NCI-H1092 (cell line): ENCODE results near the gene HELZ2.
"Not testable (repeated sequence)": the region's sequence is repeated elsewhere in the genome, so short reads cannot be mapped to it uniquely, and the experiment has no call there.

Source experiments
- DNase-seq: peaks from one replicate; lab custom pipeline; 2025; lab: John Stamatoyannopoulos, UW

The HELZ2 gene, protein sequence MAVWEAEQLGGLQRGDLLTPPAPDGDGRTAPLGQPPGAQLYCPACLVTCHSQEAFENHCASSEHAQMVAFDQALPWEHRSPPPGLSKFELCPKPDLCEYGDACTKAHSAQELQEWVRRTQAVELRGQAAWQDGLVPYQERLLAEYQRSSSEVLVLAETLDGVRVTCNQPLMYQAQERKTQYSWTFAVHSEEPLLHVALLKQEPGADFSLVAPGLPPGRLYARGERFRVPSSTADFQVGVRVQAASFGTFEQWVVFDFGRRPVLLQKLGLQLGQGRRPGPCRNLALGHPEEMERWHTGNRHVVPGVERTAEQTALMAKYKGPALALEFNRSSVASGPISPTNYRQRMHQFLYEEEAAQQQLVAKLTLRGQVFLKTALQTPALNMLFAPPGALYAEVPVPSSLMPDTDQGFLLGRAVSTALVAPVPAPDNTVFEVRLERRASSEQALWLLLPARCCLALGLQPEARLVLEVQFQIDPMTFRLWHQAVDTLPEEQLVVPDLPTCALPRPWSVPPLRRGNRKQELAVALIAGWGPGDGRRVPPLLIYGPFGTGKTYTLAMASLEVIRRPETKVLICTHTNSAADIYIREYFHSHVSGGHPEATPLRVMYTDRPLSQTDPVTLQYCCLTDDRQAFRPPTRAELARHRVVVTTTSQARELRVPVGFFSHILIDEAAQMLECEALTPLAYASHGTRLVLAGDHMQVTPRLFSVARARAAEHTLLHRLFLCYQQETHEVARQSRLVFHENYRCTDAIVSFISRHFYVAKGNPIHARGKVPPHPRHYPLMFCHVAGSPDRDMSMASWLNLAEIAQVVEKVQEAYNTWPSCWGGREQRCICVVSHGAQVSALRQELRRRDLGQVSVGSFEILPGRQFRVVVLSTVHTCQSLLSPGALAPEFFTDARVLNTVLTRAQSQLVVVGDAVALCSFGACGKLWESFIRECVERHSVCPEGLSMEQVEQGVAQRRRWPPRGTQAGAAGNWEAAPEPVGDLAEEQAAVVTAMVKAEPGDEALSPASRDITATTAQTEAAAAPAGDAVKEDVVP (N-terminal part only)

GRCh38 chr20:63574156-63574828 lies at the start of gene HELZ2:
HELZ2 (minus strand) TSS chr20:63574239; CDS start chr20:63572385, 1,854 bp downstream.
- DNase-seq, result no peak

DNA sequence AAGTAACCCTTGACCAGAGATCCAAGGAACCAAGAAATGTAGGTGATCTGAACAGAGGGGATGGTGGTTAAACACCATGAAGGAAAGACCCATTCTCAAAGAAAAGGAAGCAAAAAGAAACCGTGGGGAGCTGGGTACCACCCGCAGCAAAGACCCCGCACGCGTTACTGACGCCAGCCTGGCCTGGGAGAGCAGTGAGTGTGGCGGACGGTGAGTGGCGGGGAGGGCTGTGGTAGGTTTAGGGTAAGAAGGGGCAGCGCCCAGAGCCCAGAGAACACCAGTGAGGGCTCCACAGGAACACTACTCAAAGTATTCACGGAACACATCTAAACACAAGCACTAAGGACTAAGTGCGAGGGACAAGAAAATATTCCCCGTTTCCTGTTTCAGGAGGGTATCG lies 48.7 kb upstream of the HELZ2 start:
- DNase-seq, result no peak

GRCh38 chr20:63622096-63622495 lies 48.1 kb upstream of the HELZ2 start:
- no peak for DNase-seq

DNA sequence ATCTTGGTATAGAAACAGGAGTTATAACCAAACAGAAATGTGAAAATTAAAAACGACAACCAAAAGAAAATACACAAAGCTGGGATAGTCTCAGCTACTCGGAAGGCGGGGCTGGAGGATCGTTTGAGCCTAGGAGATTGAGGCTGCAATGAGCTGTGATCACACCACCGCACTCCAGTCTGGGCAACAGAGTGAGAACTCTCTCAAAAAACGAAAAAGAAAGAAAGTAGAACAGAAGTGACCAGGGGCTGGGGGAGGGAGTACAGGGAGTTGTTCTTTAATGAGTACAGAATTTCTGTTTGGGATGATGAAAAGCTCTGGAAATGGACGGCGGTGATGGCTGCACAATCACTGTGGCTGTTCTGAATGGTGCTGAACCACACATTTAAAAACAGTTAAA lies 47.0 kb upstream of the HELZ2 start:
- DNase-seq, result no peak

- DNase-seq, result no peak
Measured at GRCh38 chr20:63619505-63619904, 45.5 kb upstream of the HELZ2 start.

GRCh38 chr20:63619086-63619485 lies 45.0 kb upstream of the HELZ2 start:
- no peak for DNase-seq

- DNase-seq, result no peak
Measured at GRCh38 chr20:63618291-63618980, 44.4 kb upstream of the HELZ2 start.

GRCh38 chr20:63617876-63618265 lies 43.8 kb upstream of the HELZ2 start:
- DNase-seq, result no peak

DNA sequence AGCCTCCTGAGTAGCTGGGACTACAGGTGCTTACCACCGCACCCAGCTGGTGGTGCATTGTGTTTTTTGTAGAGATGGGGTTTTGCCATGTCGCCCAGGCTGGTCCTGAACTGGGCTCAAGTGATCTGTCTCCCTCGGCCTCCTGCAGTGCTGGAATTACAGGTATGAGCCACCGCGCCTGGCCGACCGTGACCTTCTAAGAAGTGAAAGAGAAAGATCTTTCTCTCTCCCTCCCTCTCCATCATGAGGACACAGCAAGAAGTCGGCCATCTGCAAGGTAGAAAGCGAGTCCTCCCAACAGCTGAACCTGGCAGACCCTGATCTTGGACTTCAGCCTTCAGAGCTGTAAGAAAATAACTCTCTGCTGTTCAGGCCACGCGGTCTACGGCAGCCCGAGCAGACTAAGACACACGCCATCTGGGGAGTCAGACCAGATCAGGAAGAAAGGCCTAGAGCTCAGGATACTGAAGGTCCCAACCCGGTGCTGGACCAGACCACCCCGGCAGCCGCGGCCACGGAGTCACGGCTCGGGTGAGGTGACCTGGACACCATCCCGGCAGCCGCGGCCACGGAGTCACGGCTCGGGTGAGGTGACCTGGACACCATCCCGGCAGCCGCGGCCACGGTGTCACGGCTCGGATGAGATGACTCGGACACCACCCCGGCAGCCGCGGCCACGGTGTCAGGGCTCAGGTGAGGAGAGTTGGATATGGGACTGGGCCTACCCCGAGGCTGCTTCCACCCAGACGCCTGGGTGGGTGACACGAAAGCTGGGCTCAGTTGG lies 43.2 kb upstream of the HELZ2 start:
- no peak for DNase-seq

GRCh38 chr20:63613863-63614594 lies 40.0 kb upstream of the HELZ2 start:
- not testable (repeated sequence) for DNase-seq

DNA sequence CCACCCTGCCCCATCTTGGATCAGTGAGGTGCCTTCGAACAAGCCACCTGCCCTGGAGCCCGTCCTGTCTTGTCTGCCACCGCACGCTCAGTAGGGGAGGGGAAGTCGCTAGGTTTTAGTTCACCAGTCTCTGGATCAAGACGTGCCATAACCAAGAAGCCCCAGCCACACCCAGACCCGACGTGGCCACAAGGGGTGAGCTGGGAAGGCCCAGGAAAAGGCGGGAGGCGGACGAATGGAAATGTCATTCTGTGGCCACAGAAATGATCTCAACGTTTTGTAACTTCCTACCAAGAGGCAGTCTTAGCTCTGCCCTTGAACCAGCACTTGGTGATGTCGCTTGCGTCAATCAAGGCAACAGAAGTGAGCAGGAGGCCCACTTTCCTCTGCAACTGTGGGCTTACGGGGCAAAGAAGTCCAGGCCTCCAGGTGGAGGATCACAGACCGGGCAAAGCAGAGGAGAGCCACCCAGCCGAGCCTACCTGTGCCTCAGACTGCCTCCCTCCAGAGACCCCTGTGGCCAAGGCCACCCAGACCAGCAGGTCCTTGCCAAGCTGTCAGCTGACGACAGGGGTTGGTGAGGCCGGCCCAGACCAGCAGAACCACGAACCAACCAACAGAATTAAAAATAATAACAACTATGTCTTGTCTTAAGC lies 38.4 kb upstream of the HELZ2 start:
- DNase-seq, result no peak

GRCh38 chr20:63611646-63612045 lies 37.6 kb upstream of the HELZ2 start:
- no peak for DNase-seq

- no peak for DNase-seq
Measured at GRCh38 chr20:63610581-63611435, 36.8 kb upstream of the HELZ2 start.

GRCh38 chr20:63606686-63607085 lies 32.6 kb upstream of the HELZ2 start:
- DNase-seq, result no peak

DNA sequence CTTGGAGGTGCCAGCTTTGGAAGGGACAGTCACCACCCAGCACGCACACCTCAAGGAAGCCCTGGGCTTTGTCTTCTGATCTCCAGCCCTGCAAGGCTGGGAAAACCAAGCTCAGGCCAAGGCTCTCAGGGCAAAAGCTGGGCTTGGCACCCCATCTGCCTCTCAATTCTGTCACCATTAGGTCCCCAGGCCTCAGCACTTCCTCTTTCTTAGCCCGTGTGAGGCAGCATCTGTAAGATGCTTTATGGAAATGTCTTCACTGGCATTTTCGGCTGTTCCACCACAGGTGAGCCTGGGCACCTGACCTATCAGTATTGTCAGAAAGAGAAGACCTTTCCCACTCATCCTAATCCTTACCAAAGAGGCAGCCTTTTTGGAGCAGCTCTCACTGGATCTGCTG lies 28.3 kb upstream of the HELZ2 start:
- DNase-seq, result no peak

DNA sequence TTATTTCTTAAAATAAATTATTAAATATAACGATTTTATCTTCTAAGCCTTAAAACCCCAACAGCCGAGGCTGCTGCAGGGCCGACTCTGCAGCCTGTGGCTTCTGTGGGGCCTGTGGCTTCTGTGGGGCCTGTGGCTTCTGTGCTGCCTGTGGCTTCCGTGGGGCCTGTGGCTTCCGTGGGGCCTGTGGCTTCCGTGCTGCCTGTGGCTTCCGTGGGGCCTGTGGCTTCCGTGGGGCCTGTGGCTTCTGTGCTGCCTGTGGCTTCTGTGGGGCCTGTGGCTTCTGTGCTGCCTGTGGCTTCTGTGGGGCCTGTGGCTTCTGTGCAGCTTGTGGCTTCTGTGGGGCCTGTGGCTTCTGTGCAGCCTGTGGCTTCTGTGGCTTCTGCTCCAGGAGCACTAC lies 27.6 kb upstream of the HELZ2 start:
- not testable (repeated sequence) for DNase-seq

DNA sequence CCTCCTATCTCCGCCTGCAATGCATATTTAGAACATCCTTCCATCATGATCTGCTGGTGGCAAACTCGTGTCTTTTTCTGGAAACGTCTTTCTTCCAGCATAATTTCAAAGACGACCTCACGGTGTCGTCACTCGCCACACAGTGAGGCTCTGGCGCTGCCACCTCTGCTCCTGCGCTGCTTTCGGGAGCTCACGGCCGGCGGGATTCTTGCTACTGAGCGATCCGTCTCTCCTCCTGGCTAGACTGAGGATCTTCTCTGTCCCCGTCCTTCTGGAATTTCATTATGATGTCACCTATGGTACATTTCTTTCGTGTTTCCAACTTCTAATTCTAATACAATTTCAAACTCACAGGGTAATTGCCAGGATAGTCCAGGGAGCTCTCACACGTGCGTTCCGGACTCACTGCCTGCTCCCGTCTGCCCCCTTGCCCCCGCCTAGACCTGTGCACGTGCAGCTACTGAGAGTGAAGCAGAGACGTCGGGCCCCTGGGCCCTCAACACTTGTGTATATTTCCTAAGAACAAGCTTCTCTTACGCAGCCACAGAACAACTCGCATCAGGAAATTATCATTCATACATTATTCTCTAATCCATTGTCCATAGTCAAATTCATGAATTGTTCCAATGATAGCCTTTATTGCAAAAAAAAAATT lies 25.5 kb upstream of the HELZ2 start:
- DNase-seq, result no peak
